IMR-90 (cell line): Measurements from ENCODE around the gene BICD2.

Experiments used
- FOS ChIP-seq: fragments of 150-350 bp; IDR thresholded peaks from 2 replicates; pipeline ENCODE4 v1.6.1; 2016; ENCODE audit warnings: low read depth, low read length
- POLR2A ChIP-seq: IDR thresholded peaks from 2 replicates; pipeline ENCODE4 v1.6.1; 2012; ENCODE audit warnings: mild to moderate bottlenecking, low read depth, low read length

DNA sequence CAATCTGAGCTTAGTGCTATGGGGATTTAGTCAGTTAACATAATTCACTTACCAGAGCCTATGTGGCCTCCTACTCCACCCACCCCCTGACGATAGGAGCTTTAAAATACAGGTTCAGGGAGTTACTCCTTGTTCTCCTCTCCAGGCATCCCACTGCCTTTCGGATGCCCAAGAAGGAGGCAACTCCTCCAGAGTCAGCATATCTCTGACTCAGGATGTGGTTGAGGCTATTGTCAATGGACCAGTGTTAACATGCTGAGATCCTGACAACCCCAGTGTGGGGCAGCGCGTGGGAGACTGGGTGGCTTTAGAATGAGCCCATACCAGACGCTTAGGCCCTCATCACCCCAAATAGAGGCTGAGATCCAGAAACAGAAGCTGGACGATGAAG, 27.4 kb downstream of the BICD2 start:
- no peak for TF ChIP-seq POLR2A
- no peak for TF ChIP-seq FOS
